Occipital lobe (tissue), 2 donors: ENCODE measurements around the gene DISP3. TPM values are rescaled to one million over a fixed set of nuclear protein-coding genes. Genes with fewer than 3 reads are reported as not detected.

Experiments used
- DNase-seq: peaks from one replicate; lab custom pipeline; 2025; lab: John Stamatoyannopoulos, UW
- total RNA-seq: library from RNA; depleted of rRNA; stranded (reverse); fragments of >200 nt; gene quantifications from one replicate; pipeline ENCODE4 v1.2.3, GENCODE V29; 2014

Gene DISP3
- total RNA-seq, 1 donor from 2014 or later: 26.7 TPM

DNA sequence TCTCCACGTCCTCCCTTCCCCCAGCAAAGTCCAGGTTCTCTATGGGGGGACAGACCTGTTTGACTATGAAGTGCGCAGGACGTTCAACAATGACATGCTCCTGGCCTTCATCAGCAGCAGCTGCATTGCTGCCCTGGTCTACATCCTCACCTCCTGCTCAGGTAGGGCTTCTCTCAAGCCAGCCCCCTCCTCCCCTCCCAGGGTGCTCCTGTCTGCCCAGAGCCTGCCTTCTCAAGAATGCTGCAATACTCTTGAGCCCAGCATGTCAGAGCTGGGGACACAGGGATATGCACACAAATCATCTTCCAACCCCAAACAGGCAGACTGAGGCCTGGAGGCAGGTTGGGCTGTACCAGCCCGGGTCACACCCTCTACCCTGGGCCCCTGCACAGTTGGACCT is 35.4 kb downstream of the DISP3 start:
- DNase-seq: no peak

- no peak for DNase-seq
Observed at GRCh38 chr1:11515368-11516300, 36.7 kb downstream of the DISP3 start.

DNA sequence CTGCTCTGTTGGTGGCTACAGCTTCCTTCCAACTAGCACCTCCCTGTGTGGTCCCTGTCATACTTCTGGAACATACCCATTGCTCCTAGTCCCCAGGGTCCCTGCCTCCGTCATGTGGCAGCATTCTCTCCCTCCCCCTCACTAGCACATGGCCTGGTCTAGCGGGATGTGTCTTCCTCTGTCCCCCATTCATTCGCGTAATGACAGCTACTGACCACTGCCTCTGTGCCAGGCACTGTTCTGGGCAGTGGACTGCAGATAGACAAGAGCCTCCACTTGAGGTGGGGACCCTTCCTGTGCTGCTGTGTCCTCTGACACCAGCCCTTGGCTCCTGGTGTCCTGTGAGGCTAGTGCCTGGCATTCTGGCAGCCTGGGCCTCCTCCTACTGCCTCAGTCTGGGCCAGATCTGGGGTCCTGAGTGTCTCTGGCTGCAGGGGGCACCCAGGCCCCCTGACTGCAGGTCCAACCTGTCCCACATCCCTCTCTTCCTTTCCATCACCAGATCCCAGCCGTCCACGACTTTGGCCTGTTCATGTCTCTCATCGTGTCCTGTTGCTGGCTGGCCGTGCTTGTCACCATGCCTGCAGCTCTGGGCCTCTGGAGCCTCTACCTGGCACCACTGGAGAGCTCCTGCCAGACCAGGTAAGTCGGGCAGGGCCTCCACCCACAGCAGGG is 38.1 kb downstream of the DISP3 start:
- DNase-seq: no peak

DNA sequence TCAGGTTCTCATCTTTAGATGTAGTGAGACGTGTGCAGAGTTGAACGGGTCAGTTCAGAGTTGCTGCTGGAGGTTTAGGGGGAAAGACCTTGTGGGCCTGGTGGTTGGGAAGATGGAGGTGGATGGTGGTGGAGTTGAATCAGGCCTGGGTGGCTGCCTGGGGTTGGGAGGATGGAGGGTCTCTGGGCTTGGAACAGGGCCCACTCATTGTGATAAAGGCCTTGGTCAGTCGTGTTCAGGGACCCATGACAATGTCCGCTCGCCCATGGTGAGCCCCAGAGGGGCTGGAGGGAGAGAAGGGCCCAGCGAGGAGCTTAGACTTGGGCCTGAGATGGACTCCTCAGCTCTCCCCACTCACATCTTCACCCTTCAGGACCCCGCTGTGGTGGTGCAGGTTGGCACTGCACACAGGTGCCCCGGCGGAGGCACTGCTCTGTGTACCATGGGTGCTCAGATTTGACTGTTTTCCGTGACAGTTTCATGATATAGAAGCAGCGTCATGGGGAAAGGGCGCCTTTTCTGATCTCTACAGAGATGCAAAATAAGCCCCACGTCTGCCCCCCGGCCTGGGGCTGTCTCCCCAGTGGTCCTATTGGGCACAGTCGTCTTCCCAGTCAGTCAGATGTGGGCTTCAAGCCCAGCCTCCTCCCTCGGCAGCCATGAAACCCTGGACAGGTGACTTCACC is 39.2 kb downstream of the DISP3 start:
- DNase-seq: no peak

- no peak for DNase-seq
Observed at GRCh38 chr1:11518791-11519628, 40.1 kb downstream of the DISP3 start.

DNA sequence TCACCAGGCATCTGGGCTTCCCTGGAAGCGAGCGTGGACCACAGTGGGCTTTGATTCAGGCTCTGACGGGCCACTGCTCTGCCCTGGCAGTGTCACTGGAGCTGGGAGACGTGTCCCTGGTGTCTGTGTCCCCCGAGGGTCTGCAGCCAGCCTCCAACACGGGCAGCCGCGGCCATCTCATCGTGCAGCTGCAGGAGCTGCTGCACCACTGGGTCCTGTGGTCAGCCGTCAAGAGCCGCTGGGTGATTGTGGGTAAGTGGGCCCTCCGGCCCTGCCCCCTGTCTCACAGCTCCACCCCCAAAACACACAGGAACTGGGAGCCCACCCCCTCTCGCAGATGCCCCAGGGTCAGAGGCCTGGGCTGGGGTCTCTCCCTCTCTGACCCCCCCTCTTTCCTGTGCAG is 40.7 kb downstream of the DISP3 start:
- DNase-seq: no peak

GRCh38 chr1:11520531-11521233 is 41.7 kb downstream of the DISP3 start:
- no peak for DNase-seq

DNA sequence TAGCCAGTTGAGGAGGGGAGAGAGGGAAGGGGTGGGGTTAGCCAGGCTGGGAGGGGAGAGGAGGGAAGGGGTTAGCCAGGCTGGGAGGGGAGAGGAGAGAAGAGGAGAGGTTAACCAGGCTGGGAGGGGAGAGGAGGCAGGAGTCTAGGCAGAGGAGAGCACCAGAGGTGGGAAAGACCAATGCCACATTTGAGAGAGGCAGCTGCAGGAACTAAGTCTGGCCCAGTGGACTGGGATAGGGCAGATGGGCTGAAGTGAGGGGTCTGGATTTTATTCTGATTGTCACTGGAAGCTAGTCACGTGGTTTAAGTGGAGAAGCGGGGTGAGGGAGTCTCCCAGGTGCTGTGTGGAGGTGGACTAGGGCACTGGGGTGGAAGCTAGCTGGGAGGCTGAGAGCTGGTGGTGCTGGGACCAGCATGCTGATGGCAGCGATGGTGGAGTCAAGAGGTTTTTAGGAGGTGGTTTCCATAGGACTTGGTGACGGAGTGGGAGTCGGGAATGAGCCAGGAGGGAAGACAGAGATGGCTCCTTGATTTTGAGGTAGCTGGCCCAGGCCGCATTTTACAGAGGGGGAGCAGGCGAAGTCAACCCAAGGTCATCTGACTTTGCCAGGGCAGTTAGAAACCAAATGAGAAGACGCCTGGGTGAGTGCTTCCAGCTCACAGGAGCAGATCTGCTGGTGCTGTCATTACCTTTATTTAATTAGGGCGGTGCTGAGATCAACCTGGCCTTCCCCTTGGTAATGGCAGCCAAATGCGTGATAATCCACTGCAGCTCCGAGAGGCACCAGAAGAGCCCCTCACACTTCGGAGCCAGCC is 42.8 kb downstream of the DISP3 start:
- no peak for DNase-seq

GRCh38 chr1:11522400-11523235 is 43.7 kb downstream of the DISP3 start:
- DNase-seq: no peak

DNA sequence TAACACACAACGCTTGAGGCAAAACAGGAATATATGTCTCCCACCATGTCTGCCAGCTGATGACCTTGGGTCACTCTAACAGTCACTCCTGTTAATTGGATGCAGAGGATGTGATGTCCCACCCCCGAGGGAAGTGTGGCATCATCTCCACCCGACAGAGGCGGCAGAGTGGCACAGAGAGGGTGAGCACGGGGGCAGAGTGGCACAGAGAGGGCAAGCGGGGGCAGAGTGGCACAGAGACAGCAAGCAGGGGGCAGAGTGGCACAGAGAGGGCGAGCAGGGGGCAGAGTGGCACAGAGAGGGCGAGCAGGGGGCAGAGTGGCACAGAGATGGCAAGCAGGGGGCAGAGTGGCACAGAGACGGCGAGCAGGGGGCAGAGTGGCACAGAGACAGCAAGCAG is 44.3 kb downstream of the DISP3 start:
- DNase-seq: no peak

DNA sequence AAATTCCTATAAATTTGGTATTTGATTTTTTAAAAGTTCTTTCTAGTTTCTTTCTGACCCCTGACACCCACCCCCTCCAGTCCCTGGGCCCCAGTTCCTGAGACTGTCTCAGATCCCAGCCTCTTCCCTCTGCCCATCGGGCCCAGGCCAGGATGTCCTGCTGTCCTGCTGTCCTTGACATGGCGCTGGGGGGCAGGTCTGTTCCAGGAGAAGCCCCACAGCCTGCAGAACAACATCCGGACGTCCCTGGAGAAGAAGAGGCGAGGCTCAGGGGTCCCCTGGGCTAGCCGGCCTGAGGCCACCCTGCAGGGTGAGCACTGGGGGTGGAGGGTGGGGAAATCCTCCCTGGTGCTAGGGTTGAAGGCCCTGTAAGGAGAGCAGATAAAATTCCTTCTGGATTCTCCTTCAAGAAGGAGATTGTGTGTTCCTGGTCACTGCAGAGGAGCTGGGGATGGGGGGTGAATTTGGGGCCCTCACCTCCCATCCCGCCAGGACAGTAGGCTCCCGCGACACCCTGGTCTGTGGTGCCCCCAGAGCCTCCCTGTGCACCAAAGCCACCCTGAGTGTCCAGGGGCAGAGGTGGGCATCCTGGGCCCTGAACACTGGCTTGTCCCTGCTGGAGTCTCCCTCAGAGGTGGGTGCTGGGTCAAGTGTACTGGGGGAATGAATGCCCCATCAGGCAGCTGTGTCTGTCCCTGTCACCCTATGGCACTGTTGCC is 45.0 kb downstream of the DISP3 start:
- DNase-seq: no peak

DNA sequence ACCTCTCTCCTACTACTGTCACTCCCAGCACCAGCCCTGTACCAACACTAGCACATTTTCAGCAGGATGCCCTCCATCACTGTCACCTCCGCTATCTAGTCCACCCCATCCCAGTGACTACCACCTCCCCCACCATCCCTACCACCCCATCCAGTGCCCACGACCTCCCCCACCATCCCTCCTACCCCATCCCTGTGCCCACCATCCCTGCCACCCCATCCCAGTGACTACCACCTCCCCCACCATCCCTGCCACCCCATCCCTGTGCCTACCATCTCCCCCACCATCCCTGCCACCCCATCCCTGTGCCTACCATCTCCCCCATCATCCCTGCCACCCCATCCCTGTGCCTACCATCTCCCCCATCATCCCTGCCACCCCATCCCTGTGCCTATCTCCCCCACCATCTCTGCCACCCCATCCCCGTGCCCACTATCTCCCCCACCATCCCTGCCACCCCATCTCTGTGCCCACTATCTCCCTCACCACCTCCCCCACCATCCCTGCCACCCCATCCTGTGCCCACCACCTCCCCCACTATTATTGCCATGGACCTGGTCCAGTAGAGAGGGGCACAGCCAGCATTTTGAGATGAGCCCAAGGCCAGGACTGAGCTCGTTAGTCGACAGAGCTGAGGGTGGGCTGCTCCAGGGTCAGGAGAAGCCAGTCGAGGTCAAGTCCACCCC is 45.7 kb downstream of the DISP3 start:
- DNase-seq: no peak

GRCh38 chr1:11525151-11525505 is 46.2 kb downstream of the DISP3 start:
- DNase-seq: no peak

DNA sequence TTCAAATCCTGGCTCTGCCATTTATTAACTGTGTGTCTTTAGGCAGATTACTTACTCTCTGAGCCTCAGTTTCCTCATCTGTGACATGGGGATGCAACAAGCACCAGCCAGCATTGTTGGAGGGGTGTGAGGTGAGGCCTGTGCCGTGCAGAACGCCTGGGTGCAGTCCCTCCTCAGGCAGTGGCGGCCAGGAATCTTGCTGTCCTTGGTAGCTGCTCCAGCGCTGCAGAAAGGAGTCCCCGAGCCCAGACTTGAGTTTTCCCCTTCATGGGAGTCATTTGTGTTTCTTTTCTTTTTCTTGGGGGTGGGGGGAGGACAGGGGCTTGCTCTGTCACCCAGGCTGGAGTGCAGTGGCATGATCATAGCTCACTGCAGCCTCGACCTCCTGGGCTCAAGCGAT is 46.6 kb downstream of the DISP3 start:
- no peak for DNase-seq

- DNase-seq: no peak
Observed at GRCh38 chr1:11526071-11526895, 47.3 kb downstream of the DISP3 start.

- no peak for DNase-seq
Observed at GRCh38 chr1:11527541-11528452, 48.8 kb downstream of the DISP3 start.
